ENCODE data around the gene VWA8. TPM values are rescaled to one million over a fixed set of nuclear protein-coding genes. Genes with fewer than 3 reads are reported as not detected.
"Not testable (repeated sequence)": the region's sequence is repeated elsewhere in the genome, so short reads cannot be mapped to it uniquely, and the experiment has no call there.

Gene VWA8
- total RNA-seq, 1 donor from 2014 or later: 9.8 TPM

DNA sequence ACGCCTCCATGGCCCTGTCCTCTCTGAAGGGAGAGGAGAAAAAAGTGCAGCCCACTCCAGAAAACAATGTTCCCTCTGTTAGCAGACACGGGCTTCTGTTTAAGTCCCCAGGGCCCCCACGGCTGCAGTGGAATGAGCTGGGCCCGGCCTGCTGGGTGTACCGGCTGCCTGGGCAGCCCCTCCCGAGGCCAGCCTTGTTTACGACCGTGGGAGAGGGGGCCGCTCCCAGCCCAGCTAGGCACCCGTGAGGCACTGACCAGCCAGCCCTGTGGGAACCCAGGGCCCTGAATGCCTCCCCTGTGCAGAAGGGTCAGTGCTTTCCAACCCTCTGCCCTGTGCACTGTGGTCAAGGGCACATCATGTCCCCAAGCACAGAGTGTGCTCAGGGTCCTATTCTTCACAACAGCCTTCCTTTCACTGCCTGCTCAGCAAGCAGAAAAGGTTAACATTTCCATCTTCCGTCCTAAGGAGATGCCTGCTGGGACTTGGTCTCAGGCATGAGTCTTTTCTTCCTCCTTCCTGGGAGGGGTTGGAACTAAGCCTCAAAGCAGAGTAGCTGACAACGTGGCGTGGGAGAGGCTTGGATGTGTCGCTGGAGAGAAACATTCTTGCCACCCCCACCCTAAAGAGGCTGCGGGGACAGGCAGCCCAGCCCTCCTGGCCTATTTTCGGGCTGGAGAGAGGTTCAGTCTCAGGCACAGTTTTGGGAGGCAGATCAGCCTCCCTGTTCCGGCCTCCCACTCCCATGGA is 413.5 kb downstream of the VWA8 start:
- H3K4me3 ChIP-seq (ENCODE audit: low read depth, low read length): no peak overlapping the region
- TF ChIP-seq, protein P1, sequence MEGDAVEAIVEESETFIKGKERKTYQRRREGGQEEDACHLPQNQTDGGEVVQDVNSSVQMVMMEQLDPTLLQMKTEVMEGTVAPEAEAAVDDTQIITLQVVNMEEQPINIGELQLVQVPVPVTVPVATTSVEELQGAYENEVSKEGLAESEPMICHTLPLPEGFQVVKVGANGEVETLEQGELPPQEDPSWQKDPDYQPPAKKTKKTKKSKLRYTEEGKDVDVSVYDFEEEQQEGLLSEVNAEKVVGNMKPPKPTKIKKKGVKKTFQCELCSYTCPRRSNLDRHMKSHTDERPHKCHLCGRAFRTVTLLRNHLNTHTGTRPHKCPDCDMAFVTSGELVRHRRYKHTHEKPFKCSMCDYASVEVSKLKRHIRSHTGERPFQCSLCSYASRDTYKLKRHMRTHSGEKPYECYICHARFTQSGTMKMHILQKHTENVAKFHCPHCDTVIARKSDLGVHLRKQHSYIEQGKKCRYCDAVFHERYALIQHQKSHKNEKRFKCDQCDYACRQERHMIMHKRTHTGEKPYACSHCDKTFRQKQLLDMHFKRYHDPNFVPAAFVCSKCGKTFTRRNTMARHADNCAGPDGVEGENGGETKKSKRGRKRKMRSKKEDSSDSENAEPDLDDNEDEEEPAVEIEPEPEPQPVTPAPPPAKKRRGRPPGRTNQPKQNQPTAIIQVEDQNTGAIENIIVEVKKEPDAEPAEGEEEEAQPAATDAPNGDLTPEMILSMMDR (conservative IDR thresholded peaks at IDR 0.05; ENCODE audit: low read depth, low read length): no peak
- no peak for DNase-seq (ENCODE audit: low read depth)

DNA sequence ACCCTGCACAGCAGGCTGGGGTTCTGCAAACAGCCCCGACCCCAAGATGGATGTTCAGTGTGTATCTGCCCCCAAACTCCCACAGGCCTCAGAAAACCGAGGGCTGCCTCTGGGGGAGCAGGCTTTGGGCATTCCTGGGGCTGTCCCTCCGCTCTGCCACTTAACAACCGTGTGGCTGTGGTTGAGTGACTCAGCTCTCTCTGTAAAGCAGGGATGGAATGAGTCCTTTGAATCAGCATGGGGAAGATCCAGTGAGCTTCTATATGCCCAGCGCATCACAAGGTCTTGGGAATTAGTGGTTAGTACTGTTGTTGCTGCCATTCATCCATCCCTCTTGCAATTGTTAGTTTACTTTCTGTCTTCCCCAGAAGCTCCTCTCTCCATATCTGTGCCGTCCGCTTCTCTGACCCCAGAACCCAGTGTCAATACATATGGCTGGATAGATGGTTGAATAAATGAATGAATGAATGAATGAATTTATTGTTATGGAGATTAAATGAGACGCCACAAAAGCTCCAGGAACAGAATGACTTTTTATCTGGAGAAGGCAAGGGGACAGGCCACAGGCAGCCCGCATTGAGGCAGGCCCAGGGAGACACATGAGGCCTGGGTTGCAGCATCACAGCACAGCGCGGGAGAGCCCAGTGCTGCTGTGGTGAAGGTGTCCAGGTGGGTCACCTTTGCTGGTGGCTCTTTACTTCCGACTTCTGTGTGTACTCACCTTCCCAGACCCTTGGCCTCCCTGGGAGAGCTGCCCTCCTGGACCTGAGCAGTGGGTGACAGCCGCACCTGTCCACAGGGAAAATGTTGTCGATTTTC is 414.3 kb downstream of the VWA8 start:
- H3K4me3 ChIP-seq (ENCODE audit: low read depth, low read length): no peak overlapping the region
- TF ChIP-seq, protein P1 (conservative IDR thresholded peaks at IDR 0.05; ENCODE audit: low read depth, low read length): no peak
- DNase-seq (ENCODE audit: low read depth): no peak

DNA sequence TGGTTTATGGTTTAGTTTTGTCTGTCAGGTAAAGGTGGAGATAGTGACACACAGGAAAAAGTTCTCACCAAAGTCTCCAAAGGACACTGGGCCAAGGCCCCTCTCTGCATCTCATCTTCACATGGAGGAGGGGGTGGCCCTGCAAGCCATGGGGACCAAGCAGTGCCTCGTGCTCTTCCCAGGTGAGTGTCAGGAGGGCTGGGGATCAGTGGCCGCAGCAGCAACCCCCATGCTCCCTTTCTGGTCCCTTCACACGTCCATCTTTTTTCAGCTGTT is 415.5 kb downstream of the VWA8 start:
- TF ChIP-seq, protein P1 (conservative IDR thresholded peaks at IDR 0.05; ENCODE audit: low read depth, low read length): no peak
- no peak overlapping the region for H3K4me3 ChIP-seq (ENCODE audit: low read depth, low read length)
- no peak for DNase-seq (ENCODE audit: low read depth)

DNA sequence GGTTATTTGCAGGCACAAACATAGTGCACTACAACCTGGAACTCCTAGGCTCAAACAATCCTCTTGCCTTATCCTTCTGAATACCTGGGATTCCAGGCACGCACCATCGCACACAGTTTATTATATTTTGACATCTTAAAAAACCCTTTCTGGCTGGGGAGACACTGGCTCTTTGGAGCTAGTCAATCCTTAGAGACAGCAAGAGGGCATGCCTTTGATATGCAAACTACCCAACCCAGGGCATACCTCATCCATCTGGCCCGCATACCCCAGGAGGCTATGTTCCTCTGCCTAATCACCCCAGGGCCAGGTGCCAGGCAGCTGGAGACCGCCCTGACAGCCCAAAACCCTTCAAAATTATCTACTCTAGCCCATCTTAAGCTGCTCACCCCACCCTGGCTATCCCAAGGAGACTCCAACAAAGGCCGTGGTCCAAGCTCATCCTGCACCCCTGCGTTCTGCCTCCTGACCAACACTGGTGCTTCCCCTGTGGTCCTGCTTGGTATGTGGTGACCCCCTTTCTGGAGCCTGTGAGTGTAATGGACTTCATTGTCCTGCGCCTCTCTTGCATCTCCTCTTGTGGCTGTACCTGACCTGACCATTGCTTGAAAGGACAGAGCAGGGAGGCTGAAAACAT is 417.1 kb downstream of the VWA8 start:
- TF ChIP-seq, protein P1 (conservative IDR thresholded peaks at IDR 0.05; ENCODE audit: low read depth, low read length): no peak
- no peak overlapping the region for H3K4me3 ChIP-seq (ENCODE audit: low read depth, low read length)
- DNase-seq (ENCODE audit: low read depth): no peak

DNA sequence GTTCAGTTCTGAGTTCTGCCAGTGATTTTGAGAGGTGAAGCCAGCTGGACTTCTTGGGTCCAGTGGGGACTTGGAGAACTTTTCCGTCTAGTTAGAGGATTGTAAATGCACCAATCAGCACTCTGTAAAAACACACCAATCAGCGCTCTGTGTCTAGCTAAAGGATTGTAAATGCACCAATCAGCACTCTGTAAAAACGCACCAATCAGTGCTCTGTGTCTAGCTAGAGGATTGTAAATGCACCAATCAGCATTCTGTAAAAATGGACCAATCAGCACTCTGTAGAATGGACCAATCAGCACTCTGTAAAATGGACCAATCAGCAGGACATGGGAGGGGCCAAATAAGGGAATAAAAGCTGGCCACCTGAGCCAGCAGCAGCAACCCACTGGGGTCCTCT is 418.1 kb downstream of the VWA8 start:
- not testable (repeated sequence) for H3K4me3 ChIP-seq (ENCODE audit: low read depth, low read length); DNase-seq (ENCODE audit: low read depth)

DNA sequence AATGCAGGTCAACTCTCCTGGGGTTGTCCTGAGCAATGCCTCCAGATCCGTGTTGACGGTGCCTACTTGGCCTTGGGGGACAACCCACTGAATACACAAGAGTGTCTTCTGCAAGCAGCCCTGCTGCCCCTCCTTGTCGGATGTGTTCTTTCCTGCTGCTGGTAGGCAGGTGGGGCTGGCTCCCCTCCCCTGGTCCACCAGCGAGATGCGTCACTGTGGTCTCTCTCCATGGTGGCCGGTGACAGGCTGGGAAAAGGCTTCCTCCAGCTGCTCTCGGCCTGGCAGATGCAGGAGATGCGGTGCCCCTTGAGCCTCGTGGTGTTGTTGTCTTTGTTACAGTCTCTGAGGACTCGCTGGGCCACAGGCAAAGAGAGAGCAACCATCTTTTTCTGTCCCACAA is 418.6 kb downstream of the VWA8 start:
- TF ChIP-seq, protein P1 (conservative IDR thresholded peaks at IDR 0.05; ENCODE audit: low read depth, low read length): no peak
- H3K4me3 ChIP-seq (ENCODE audit: low read depth, low read length): no peak overlapping the region
- no peak for DNase-seq (ENCODE audit: low read depth)

DNA sequence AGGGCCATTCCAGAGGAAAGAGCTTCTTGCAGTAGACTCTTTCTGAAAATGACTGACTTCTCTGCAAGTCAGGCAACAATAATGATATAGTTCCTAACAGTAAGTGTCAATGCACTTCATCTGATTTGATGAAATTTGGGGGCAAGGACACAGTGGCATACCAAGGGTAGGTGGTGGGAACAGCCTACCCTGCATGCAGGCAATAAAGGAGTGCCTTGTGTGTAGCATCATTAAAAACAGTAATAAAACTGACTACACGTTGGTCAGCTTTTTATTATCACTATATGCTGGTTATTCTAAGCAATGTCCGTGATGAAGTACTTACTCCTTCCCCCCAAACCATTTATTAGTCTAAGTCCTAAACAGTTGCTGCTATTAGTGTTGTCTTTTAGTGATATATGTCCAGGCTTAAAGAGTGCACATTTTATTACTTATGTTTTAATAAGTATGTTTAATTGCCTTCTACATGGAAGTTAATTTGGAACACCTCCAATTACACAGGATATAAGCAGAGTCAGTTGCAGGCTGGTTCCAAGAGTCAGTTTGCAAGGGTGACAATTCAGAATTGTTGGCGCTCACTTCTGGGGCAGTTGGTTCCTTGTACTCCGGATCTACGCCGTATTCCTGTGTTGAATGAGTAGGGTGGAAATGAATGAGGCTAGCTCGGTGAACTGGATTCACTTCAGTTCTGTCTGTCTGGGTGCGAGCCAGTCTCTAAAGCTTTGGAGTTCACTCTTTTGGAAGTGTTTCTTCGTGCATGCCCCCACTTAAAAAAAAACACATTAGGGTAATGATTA is 419.6 kb downstream of the VWA8 start:
- TF ChIP-seq, protein P1 (conservative IDR thresholded peaks at IDR 0.05; ENCODE audit: low read depth, low read length): no peak
- DNase-seq (ENCODE audit: low read depth): no peak
- H3K4me3 ChIP-seq (ENCODE audit: low read depth, low read length): no peak overlapping the region

DNA sequence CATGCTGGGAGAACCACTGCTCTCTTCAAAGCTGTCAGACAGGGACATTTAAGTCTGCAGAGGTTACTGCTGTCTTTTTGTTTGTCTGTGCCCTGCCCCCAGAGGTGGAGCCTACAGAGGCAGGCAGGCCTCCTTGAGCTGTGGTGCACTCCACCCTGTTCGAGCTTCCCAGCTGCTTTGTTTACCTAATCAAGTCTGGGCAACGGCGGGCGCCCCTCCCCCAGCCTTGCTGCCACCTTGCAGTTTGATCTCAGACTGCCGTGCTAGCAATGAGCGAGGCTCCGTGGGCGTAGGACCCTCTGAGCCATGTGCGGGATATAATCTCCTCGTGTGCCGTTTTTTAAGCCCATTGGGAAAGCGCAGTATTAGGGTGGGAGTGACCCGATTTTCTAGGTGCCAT is 420.7 kb downstream of the VWA8 start:
- H3K4me3 ChIP-seq (ENCODE audit: low read depth, low read length); DNase-seq (ENCODE audit: low read depth): not testable (repeated sequence)
